NT2/D1 (cell line): ENCODE results near the gene RBM45.

ENCODE experiments used
- DNase-seq: peaks from one replicate; pipeline ENCODE4 v3.0.0-alpha.2; 2011; ENCODE audit warnings: low read depth, low spot score
- H3K27me3 ChIP-seq: 2 replicates; pipeline ENCODE4 v1.6.0; 2011; ENCODE audit warnings: mild to moderate bottlenecking; ENCODE audit not compliant: insufficient read length, insufficient read depth
- H3K36me3 ChIP-seq: 2 replicates; pipeline ENCODE4 v1.6.1; 2011; ENCODE audit warnings: mild to moderate bottlenecking, low read length, mixed read lengths; ENCODE audit not compliant: insufficient read depth, insufficient read length
- H3K4me1 ChIP-seq: 2 replicates; pipeline ENCODE4 v1.5.1; 2011; ENCODE audit not compliant: insufficient read depth, insufficient read length
- H3K4me3 ChIP-seq: 2 replicates; pipeline ENCODE4 v1.5.1; 2011; ENCODE audit warnings: low read depth; ENCODE audit not compliant: insufficient read length
- H3K9ac ChIP-seq: 2 replicates; pipeline ENCODE4 v1.6.0; 2011; ENCODE audit warnings: low read depth; ENCODE audit not compliant: insufficient read length
- H3K9me3 ChIP-seq: 2 replicates; pipeline ENCODE4 v1.5.1; 2011; ENCODE audit warnings: mild to moderate bottlenecking, low read length; ENCODE audit not compliant: insufficient read depth
- SUZ12 ChIP-seq: IDR thresholded peaks from 2 replicates; pipeline ENCODE4 v1.6.1; 2011; ENCODE audit not compliant: insufficient read length, insufficient read depth; ENCODE audit errors: extremely low read depth
- YY1 ChIP-seq: IDR thresholded peaks from 2 replicates; pipeline ENCODE4 v1.6.1; 2011; ENCODE audit not compliant: insufficient read length, insufficient read depth
- ZNF274 ChIP-seq: IDR thresholded peaks from 2 replicates; pipeline ENCODE4 v1.6.1; 2011; ENCODE audit warnings: mild to moderate bottlenecking, low read depth, low read length

Gene RBM45

GRCh38 chr2:178163395-178163794, 51.2 kb downstream of the RBM45 start:
- H3K9ac ChIP-seq: no peak overlapping the region
- no peaks in the 10 kb centered on the region for H3K36me3 ChIP-seq
- DNase-seq: no peak
- TF ChIP-seq YY1 (no peak), ZNF274 (no peak), SUZ12 (no peak)
- H3K27me3 ChIP-seq: no peaks in the 10 kb centered on the region
- H3K9me3 ChIP-seq: no peaks in the 10 kb centered on the region
- no peaks in the 10 kb centered on the region for H3K4me1 ChIP-seq
- H3K4me3 ChIP-seq: no peak overlapping the region

- Histone ChIP-seq H3K4me1 (no peaks in the 10 kb centered on the region), H3K36me3 (no peaks in the 10 kb centered on the region), H3K4me3 (no peak overlapping the region), H3K9me3 (no peaks in the 10 kb centered on the region), H3K27me3 (no peaks in the 10 kb centered on the region), H3K9ac (no peak overlapping the region)
- no peak for TF ChIP-seq SUZ12
- TF ChIP-seq YY1: no peak
- TF ChIP-seq ZNF274: no peak
- no peak for DNase-seq
These were observed 51.7 kb downstream of the RBM45 start for GRCh38 chr2:178163911-178164310.

GRCh38 chr2:178173657-178174056, 61.4 kb downstream of the RBM45 start:
- DNase-seq: no peak
- no peaks in the 10 kb centered on the region for H3K4me1 ChIP-seq
- no peaks in the 10 kb centered on the region for H3K9me3 ChIP-seq
- no peaks in the 10 kb centered on the region for H3K36me3 ChIP-seq
- H3K4me3 ChIP-seq: no peak overlapping the region
- TF ChIP-seq ZNF274 (no peak), SUZ12 (no peak), YY1 (no peak)
- H3K27me3 ChIP-seq: no peaks in the 10 kb centered on the region
- H3K9ac ChIP-seq: no peak overlapping the region

- Histone ChIP-seq H3K27me3 (no peaks in the 10 kb centered on the region), H3K9ac (no peak overlapping the region), H3K4me3 (no peak overlapping the region), H3K4me1 (no peaks in the 10 kb centered on the region), H3K36me3 (no peaks in the 10 kb centered on the region), H3K9me3 (no peaks in the 10 kb centered on the region)
- no peak for DNase-seq
- TF ChIP-seq ZNF274 (no peak), SUZ12 (no peak), YY1 (no peak)
These were observed 64.9 kb downstream of the RBM45 start for GRCh38 chr2:178177066-178177679.
